BE2C (cell line): Measurements from ENCODE around the gene NFIX.

ENCODE experiments used
- DNase-seq: peaks from one replicate; pipeline ENCODE4 v3.0.0-alpha.2; 2020
- H3K27me3 ChIP-seq: fragments of 250-450 bp; sonication (Bioruptor Pico); 2 replicates; pipeline ENCODE4 v1.5.1; 2020; ENCODE audit warnings: mild to moderate bottlenecking
- H3K36me3 ChIP-seq: fragments of 250-450 bp; sonication (Bioruptor Pico); 2 replicates; pipeline ENCODE4 v1.5.1; 2020; ENCODE audit warnings: mild to moderate bottlenecking
- H3K4me1 ChIP-seq: fragments of 250-450 bp; sonication (Bioruptor Pico); 2 replicates; pipeline ENCODE4 v1.5.1; 2020
- H3K4me3 ChIP-seq: 2 replicates; pipeline ENCODE4 v1.5.1; 2011; ENCODE audit warnings: low read depth, low read length
- H3K9me3 ChIP-seq: fragments of 250-450 bp; sonication (Bioruptor Pico); 2 replicates; pipeline ENCODE4 v1.5.1; 2020
- CTCF ChIP-seq: IDR thresholded peaks from 2 replicates; pipeline ENCODE4 v1.5.1; 2012; ENCODE audit warnings: mild to moderate bottlenecking, low read depth, low read length

The NFIX gene

GRCh38 chr19:12997967-12998940 lies 3.0 kb downstream of the NFIX start:
- no peak overlapping the region for H3K4me3 ChIP-seq
- no peaks in the 10 kb centered on the region for H3K36me3 ChIP-seq
- no peaks in the 10 kb centered on the region for H3K4me1 ChIP-seq
- TF ChIP-seq CTCF: no peak
- no peak for DNase-seq
- no peaks in the 10 kb centered on the region for H3K27me3 ChIP-seq
- H3K9me3 ChIP-seq: no peaks in the 10 kb centered on the region

GRCh38 chr19:13001166-13001501 lies 5.9 kb downstream of the NFIX start:
- no peaks in the 10 kb centered on the region for H3K9me3 ChIP-seq
- H3K4me3 ChIP-seq: no peak overlapping the region
- H3K36me3 ChIP-seq: no peaks in the 10 kb centered on the region
- H3K4me1 ChIP-seq: no peaks in the 10 kb centered on the region
- no peak for DNase-seq
- no peaks in the 10 kb centered on the region for H3K27me3 ChIP-seq
- TF ChIP-seq CTCF: no peak

- Histone ChIP-seq H3K4me1 (no peaks in the 10 kb centered on the region), H3K9me3 (no peaks in the 10 kb centered on the region), H3K4me3 (no peak overlapping the region), H3K27me3 (no peaks in the 10 kb centered on the region), H3K36me3 (no peaks in the 10 kb centered on the region)
- no peak for DNase-seq
- TF ChIP-seq CTCF: no peak
These were observed 6.4 kb downstream of the NFIX start for GRCh38 chr19:13001502-13002165.

- DNase-seq: no peak
- H3K4me3 ChIP-seq: no peak overlapping the region
- no peaks in the 10 kb centered on the region for H3K27me3 ChIP-seq
- no peaks in the 10 kb centered on the region for H3K36me3 ChIP-seq
- no peak for TF ChIP-seq CTCF
- no peaks in the 10 kb centered on the region for H3K4me1 ChIP-seq
- H3K9me3 ChIP-seq: no peaks in the 10 kb centered on the region
These were observed 7.1 kb downstream of the NFIX start for GRCh38 chr19:13002166-13002898.

- DNase-seq: no peak
These were observed 7.8 kb downstream of the NFIX start for GRCh38 chr19:13003081-13003480.

More at GRCh38 chr19:13003081-13003480, 7.8 kb downstream of the NFIX start:
- no peak for TF ChIP-seq CTCF
- H3K36me3 ChIP-seq: no peaks in the 10 kb centered on the region
- no peaks in the 10 kb centered on the region for H3K27me3 ChIP-seq
- no peak overlapping the region for H3K4me3 ChIP-seq
- H3K9me3 ChIP-seq: no peaks in the 10 kb centered on the region
- H3K4me1 ChIP-seq: no peaks in the 10 kb centered on the region
